GM12865 (cell line): ENCODE data around the gene NEDD4L.

Experiments
- DNase-seq: peaks from one replicate; pipeline ENCODE4 v3.0.0; 2010; ENCODE audit warnings: low read depth
- H3K4me3 ChIP-seq: 2 replicates; pipeline ENCODE4 v1.5.1; 2011; ENCODE audit warnings: mild to moderate bottlenecking, low read depth, low read length, control low read depth
- TF ChIP-seq, protein P1 (sequence below): IDR thresholded peaks from 2 replicates; pipeline ENCODE4 v1.5.1; 2011; ENCODE audit warnings: low read length, control low read depth, low read depth, inconsistent platforms; ENCODE audit not compliant: insufficient read depth; ENCODE audit errors: missing control alignments

Gene NEDD4L

DNA sequence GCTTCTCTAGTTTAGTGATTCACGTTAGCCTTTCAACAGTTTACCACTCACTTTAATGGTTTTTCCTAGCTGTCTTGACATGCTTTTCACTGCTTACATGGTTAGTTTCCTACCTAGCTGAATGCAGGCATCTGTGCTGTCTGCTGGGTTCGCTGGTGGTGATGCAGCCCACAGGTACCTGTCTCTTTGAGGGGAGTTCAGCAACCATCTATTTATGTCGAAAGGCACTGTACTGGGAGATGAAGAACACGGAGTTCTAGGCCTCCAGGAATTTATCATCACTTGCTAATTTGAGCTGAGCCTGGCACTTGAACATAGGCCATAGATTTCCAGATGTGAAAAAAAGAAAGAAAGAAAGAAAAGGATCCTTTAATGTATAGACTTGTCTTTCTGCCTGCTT, 148.5 kb downstream of the NEDD4L start:
- TF ChIP-seq, protein P1, sequence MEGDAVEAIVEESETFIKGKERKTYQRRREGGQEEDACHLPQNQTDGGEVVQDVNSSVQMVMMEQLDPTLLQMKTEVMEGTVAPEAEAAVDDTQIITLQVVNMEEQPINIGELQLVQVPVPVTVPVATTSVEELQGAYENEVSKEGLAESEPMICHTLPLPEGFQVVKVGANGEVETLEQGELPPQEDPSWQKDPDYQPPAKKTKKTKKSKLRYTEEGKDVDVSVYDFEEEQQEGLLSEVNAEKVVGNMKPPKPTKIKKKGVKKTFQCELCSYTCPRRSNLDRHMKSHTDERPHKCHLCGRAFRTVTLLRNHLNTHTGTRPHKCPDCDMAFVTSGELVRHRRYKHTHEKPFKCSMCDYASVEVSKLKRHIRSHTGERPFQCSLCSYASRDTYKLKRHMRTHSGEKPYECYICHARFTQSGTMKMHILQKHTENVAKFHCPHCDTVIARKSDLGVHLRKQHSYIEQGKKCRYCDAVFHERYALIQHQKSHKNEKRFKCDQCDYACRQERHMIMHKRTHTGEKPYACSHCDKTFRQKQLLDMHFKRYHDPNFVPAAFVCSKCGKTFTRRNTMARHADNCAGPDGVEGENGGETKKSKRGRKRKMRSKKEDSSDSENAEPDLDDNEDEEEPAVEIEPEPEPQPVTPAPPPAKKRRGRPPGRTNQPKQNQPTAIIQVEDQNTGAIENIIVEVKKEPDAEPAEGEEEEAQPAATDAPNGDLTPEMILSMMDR = no peak
- DNase-seq = no peak

DNA sequence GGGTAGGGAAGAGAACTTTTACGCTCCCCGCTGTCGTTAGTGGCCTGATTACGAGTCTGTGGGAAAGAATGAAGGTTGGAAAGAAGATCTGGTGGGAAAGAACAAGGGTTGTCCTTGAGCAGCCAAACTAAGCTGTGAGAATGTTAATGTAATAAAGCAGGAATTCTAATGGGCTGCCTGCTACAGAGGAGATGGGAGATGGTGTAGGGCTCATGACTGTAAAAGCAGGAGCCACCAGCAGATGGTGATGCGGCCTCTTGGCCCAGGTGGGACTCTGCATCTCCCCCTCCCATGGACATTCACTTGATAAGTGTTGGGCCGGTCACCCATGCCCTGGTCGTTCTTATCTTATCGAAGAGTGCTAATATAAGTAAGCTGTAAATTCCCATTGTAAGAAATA, 150.0 kb downstream of the NEDD4L start:
- no peak for DNase-seq
- TF ChIP-seq, protein P1 = peak; percentile 1

More for the DNA sequence above, 148.5 kb downstream of the NEDD4L start:
- no peak overlapping the region for H3K4me3 ChIP-seq

DNA sequence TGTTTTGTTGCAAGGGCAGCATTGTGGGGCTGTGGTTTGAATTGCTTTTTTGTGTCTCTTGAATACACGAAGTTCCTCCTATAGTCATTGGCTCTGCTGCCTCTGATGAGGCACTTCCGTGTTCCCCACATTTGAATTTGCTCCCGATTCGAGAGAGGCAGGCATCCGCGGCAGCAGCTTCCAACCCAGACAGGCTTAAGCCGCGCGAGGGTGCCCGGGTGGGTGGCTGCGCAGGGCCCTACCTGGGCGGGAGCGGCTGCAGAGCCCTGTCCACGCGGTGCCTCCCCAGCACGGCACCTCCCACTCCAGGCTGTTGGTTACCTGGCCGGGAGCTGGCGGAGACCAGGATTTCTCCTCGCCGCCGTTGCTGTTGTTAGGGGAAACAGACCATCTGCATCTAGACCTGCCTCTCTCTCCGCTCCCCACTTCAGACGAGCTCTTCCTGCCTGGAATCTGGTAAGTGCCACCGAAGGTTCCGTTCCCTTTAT, 151.3 kb downstream of the NEDD4L start:
- H3K4me3 ChIP-seq = peak overlapping the region; percentile 13
- TF ChIP-seq, protein P1 = no peak
- peak; percentile 5 for DNase-seq

More for the DNA sequence above, 150.0 kb downstream of the NEDD4L start:
- H3K4me3 ChIP-seq = no peak overlapping the region

DNA sequence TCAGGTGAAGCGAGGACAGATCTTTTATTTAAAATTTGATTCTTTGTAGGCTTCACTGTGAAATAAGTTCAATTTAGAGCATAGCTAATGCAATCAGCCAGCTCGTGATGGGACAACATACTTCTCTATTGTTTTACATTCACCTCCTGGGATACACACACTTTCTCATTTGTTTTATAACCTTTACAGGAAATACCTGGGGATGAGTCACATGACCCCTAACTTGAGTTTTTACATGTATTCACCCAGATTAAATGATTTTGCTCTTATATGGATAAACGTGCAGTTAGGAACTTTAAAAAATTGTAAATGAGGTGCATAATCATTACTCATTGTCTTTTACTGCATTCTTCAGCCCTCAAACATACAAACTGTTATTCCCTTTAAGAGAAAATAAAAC, 152.1 kb downstream of the NEDD4L start:
- no peak for DNase-seq
- TF ChIP-seq, protein P1 = no peak
- H3K4me3 ChIP-seq = no peak overlapping the region

DNA sequence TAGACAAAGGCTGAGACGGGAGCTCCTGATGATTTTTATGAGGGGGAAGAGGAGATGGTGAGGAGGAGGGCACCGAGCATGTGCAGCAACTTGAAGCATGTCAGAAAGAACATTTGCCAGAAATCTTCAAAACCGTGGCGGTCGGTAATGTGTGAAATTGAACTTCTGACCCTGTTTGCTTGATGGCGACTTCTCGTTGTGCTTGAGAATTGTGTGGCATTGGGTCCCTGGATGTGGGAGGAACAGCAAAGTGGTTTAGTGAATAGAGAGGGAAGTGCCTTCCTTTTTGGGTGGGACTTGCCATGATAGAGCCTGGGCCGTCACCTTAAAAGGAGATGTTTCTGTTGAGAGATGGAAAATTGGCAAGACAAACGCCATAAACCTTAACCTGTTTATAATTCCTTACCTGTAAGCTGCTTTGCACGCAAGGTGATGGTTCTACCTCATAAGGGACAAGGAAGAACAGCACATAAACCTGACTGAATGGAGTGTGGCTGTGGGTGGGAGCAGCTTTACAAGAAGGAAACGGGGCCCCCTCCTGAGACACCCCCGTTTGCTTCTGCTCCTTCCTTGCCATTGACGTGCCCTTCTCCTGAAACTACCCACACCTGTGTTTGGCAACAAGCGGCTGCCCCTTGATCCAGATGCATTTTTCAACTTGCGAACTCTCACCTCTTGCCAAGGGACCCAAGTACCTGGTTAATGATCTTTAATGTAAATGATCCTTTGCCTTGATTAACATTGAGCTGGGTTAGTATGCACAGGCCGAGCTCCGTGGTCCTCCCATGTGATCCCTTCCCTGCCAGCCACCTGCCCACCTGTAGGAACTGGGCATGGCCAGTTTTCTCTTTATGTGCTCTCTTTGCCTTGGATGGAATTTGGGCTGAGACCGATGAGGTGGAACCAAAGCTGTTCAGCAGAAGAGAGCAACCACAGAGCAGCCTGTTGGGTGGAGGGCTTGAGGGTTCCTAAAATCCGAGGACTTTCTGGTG, 153.2 kb downstream of the NEDD4L start:
- no peak overlapping the region for H3K4me3 ChIP-seq
- TF ChIP-seq, protein P1 = no peak
- DNase-seq = no peak

DNA sequence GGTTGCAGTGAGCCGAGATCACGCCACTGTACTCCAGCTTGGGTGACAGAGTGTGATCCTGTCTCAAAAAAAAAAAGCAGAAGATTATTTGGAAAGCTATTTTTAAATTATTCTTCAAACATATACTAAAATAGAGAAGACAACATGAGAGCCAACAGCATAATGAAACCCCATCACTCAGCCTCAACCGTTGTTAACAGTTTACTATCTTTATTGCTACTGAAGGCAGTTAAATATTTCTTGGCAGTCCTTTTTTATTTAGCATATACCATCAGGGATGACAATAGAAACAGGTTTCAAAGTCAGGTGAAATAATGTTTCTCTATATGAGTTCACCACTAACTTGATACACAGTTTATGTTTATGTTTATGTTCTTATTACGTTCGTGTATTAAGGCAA, 157.2 kb downstream of the NEDD4L start:
- TF ChIP-seq, protein P1 = no peak
- DNase-seq = no peak

More for the DNA sequence above, 157.2 kb downstream of the NEDD4L start:
- no peak overlapping the region for H3K4me3 ChIP-seq
